Loucy (cell line): ENCODE measurements around the gene DHRS4.

ENCODE experiments used
- CTCF ChIP-seq: fragments of 200-600 bp; sonication (generic); conservative IDR thresholded peaks from 2 replicates; pipeline ENCODE4 v1.5.1; 2014; ENCODE audit warnings: mild to moderate bottlenecking, antibody characterized with exemption, low read length
- EZH2phosphoT487 ChIP-seq: fragments of 200-600 bp; IDR thresholded peaks from 2 replicates; pipeline ENCODE4 v1.6.1; 2018; ENCODE audit warnings: antibody characterized with exemption, mild to moderate bottlenecking, moderate library complexity, borderline replicate concordance

GRCh38 chr14:23942587-23942986 lies 11.0 kb upstream of the DHRS4 start:
- TF ChIP-seq CTCF (no peak), EZH2phosphoT487 (no peak)
